Occipital lobe (tissue), 2 donors: ENCODE measurements around the gene PASD1. TPM values are rescaled to one million over a fixed set of nuclear protein-coding genes. Genes with fewer than 3 reads are reported as not detected.
"Not testable (repeated sequence)": the region's sequence is repeated elsewhere in the genome, so short reads cannot be mapped to it uniquely, and the experiment has no call there.

Experiments
- DNase-seq: peaks from one replicate; lab custom pipeline; 2025; lab: John Stamatoyannopoulos, UW
- total RNA-seq: library from RNA; depleted of rRNA; stranded (reverse); fragments of >200 nt; gene quantifications from one replicate; pipeline ENCODE4 v1.2.3, GENCODE V29; 2014

Gene PASD1
- total RNA-seq, 1 donor from 2014 or later, result not detected

DNA sequence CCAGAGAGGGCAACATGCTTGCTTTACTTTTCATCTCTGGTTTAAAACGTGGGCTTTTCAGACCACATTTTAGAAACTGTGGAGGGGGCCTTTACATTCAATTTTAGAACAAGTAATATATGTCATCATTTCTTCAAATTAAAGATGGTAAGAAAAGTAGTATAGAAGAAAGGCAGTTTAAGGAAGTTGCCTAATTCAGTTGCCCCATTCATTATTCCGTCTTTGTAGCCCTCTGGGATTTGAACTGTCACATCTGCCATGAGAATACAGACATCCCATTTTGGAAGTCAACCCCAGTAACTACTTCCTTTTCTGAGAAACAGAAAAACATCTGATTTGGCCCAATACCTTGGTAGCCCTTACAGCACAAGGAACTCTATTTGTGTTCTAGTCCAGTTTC lies 61.2 kb downstream of the PASD1 start:
- DNase-seq, result no peak

DNA sequence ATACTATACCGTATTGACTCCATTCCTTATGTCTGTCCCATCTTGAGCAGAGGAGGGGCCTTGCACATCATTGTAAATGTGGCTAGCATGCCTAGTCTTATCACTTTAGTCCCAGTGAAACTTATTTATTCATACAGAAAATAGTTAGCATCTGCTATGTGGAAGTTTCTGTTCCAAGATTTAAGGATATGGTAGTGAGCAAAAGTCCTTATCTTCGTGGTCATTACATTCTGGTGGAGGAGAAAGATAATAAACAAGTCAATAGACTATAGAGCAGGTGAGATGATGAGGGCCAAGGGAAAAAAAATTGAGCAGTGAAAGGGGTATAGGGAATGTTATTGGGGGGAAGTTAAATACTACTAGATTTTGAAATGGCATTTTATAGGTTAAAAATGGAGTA lies 68.3 kb downstream of the PASD1 start:
- no peak for DNase-seq

DNA sequence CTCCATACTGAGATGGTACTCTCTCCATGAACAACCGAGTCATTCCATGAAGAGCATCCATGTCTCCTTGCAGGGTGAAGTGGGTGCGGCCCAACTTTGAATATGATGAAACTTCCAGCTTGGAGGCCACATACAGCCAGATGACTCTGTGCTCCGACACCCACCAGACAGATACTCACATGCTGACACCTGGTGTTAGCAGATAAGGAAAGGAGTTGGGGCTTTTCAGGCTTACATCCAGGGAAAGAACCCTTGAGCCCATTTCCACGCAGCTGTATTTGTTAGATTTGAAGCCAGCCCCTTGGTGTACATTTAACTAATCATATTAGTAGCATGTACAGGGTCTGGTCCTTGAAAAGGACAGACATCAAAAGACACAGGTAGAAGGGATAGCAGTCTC lies 69.7 kb downstream of the PASD1 start:
- DNase-seq, result no peak

- no peak for DNase-seq
Measured at GRCh38 chrX:151634937-151635336, 71.5 kb downstream of the PASD1 start.

- no peak for DNase-seq
Measured at GRCh38 chrX:151641564-151641963, 78.1 kb downstream of the PASD1 start.

DNA sequence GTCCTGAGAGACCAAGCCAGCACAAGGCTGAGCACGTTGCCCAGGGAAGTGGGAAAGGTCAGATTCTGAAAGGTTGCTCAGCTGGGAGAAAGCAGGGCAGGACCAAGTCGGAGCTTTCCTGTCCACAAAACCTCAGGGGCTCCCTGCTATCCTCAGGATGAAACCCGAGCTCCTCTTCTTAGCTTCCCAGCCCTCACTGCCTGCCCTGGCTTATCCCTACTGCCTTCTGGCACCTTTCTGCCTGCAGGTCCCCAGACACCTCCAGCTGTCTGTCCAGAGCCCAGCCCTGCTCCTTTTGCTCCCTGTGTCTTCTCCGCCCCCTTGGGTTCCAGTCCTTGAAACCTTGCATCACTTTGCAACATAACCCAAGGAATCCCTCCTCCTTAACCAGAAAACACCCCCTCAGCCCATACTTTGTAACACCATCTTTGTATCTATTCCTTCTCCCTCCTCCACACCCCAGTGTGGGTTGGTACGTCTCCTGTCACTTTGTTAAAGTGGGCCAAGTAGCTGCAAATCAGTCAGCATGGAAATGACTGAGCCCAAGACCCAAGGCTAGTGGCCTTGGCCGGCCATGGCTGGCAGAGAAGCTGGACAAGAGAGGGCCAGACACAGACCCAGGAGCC lies 111.8 kb downstream of the PASD1 start:
- DNase-seq, result no peak

GRCh38 chrX:151676196-151676595 lies 112.7 kb downstream of the PASD1 start:
- DNase-seq, result no peak

- DNase-seq, result no peak
Measured at GRCh38 chrX:151679798-151680402, 116.4 kb downstream of the PASD1 start.

GRCh38 chrX:151680805-151681204 lies 117.3 kb downstream of the PASD1 start:
- DNase-seq, result no peak

DNA sequence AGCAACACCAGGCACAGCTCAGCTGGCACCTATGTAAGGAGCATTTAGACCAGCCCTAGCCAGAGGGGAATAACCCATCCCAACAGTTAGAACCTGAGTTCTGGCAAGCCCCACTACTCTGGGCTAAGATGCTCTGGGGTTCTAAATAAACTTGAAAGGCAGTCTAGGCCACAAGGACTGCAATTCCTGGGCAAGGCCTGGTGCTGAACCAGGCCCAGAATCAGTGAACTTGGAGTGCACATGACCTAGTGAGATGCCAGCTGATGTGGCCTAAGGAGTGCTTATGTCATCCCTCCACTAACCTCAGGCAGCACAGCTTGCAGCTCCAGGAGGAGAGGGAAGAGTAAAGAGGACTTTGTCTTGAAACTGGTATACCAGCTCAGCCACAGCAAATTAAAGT lies 124.2 kb downstream of the PASD1 start:
- DNase-seq, result no peak

DNA sequence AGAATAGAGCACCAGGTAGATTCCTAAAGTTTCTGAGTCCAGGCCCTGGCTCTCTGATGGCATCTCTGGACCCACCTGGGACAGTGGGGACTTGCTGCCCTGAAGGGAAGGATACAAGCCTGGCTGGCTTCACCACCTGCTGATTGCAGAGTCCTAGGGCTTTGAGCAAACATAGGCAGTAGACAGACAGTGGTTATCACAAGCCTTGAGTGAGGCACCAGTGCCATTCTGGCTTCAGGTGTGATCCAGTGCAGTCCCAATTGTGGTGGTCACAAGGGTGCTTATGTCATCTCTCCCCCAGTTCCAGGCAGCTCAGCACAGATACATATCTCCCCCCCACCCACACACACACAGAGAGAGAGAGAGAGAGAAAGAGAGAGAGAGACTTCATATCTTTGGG lies 125.2 kb downstream of the PASD1 start:
- no peak for DNase-seq

DNA sequence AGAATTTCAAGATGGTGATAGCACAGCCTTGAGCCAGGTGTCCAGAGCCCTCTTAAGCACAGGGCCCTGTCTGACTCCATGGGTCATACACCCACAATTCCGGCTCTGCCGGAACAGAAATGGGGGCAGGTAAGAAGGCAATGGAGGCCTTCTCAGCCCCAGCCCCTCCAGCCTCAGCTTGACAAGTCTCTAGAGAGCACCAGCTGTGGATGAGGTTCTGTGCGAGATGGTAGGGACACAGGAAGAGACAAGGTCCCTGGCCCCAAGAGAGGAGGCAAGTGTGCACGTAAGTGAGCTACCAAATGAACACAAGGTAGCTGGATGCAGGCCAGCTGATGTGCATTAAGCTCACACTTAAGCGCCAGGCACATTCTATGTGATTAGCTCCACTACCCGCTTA lies 129.3 kb downstream of the PASD1 start:
- no peak for DNase-seq

GRCh38 chrX:151694121-151694520 lies 130.6 kb downstream of the PASD1 start:
- no peak for DNase-seq

DNA sequence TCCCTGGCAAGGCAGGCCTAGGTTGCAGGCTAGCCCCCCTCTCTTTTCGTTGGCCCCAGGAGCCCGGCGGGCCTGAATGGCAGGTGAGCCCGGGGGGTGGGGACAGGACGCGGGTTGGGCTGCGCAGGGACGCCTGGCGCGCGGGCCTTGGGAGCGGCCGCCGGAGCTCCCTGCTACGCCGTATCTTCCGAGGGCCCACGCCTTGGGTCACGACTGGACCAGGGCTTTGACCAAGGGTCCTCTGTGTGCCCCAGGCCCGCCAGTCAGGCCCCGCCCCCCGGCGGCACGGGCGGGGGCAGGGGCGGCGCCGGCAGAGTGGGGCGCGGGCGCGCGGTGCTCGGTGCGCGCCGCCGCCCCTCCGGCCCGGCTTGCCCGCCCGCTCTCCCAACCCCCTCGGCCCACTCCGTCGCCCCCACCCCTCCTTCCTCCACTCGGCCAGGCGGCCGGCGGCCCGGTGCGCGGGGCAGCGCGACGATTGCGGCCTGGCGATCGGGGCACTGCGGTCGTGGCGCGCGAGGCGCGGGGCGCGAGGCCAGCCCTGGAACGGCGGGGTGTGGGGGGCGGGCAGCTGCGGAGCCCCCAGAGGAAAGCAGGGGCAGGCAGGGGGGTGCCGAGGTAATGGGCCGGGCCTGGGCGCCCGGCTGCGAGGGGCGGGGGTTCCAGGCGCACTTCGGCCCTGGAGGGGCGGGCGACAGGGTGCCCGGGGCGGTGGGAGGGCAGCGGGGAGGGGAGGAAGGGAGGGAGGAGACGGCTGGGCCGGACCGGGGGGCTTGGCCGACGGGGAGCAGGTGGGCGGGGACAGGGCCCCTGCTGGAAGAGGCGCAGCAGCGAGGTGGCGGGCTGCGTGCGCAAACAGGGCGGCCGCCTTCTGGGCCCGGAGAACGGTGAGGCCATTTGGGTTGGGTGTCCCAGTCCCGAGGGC lies 131.4 kb downstream of the PASD1 start, which contains the start of gene PRRG3:
Gene PRRG3 (plus strand): TSS at position 798 of the 922 bp plus-strand sequence. CDS start 3,357 bp downstream, outside the sequence.
- DNase-seq, result no peak

DNA sequence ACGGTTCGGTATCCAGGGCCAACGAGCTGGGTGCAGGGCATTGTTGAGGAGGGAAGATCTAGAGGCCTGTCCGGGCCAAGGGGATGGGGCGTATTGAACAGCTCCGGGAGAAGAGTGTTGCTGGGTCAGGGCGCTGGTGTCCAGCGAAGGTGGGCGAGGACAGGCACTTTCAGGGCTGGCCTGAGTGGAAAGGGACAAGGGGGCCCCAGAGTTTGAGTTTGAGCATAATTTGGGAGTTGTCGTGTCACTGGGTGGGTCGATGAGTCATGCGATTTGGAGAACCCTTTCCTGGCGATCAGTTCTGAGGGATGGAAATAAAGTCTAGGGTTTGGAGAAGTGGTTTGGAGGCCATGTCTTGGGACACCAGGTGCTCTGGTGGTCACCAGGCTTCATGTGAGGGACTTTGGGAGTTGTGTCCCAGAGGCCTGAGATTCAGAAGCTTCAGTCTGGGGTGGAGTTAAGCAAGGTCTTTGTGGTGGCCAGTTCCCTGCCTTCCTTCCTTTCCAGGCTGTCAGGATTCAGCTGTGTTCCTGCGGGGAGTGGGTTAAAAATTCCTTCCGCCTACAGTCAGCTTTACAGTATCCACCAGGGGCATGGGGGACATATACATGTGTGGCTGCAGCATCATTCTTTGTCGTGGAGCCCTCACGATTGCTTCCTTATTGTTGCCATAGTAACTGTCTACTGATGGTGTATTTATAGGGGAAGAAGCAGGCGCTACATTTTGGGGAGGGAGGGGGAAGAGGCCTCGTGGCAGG lies 132.3 kb downstream of the PASD1 start:
- no peak for DNase-seq

DNA sequence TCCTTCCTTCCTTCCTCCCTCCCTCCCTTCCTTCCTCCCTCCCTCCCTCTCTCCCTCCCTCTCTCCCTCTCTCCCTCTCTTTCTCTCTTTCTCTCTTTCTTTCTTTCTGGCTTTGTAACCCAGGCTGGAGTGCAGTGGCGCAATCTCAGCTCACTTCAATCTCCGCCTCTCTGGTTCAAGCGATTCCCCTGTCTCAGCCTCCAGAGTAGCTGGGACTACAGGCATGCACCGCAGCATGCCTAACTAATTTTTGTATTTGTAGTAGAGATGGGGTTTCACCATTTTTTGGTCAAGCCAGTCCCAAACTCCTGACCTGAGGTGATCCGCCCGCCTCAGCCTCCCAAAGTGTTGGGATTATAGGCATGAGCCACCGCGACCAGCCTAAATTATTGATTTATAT lies 133.6 kb downstream of the PASD1 start:
- DNase-seq, result not testable (repeated sequence)

GRCh38 chrX:151697522-151697921 lies 134.0 kb downstream of the PASD1 start:
- no peak for DNase-seq

- no peak for DNase-seq
Measured at GRCh38 chrX:151698485-151698884, 135.0 kb downstream of the PASD1 start.

- no peak for DNase-seq
Measured at GRCh38 chrX:151699746-151700145, 136.3 kb downstream of the PASD1 start.

DNA sequence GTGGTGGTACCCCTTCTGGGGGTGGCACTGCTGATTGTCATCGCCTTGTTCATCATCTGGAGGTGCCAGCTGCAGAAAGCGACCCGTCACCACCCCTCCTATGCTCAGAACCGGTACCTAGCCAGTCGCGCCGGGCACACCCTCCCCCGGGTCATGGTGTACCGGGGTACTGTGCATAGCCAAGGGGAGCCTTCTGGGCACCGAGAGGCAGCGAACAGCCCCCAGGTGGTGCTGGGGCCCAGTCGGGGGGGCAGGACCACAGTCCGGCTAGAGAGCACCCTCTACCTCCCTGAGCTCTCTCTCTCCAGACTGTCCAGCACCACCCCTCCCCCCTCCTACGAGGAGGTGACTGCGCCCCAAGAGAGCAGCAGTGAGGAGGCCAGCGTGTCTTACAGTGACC lies 137.1 kb downstream of the PASD1 start:
- no peak for DNase-seq

- DNase-seq, result no peak
Measured at GRCh38 chrX:151701071-151701470, 137.6 kb downstream of the PASD1 start.

GRCh38 chrX:151701531-151701930 lies 138.1 kb downstream of the PASD1 start:
- DNase-seq, result no peak
